A673 (cell line): ENCODE results near the gene CCDC85A.

Source experiments
- EZH2 ChIP-seq: fragments of 200-600 bp; sonication (generic); IDR thresholded peaks from 2 replicates; pipeline ENCODE4 v1.6.1; 2017; ENCODE audit warnings: borderline replicate concordance, low read depth, mild to moderate bottlenecking, mixed read lengths, antibody characterized with exemption, low read length; ENCODE audit not compliant: poor library complexity, severe bottlenecking
- TF ChIP-seq, protein P1 (sequence below): fragments of 300-800, 200-600 bp; sonication (generic); conservative IDR thresholded peaks from 2 replicates; pipeline ENCODE4 v1.5.1; 2017; ENCODE audit warnings: low read depth, mild to moderate bottlenecking, antibody characterized with exemption, low read length, moderate library complexity, mixed read lengths

DNA sequence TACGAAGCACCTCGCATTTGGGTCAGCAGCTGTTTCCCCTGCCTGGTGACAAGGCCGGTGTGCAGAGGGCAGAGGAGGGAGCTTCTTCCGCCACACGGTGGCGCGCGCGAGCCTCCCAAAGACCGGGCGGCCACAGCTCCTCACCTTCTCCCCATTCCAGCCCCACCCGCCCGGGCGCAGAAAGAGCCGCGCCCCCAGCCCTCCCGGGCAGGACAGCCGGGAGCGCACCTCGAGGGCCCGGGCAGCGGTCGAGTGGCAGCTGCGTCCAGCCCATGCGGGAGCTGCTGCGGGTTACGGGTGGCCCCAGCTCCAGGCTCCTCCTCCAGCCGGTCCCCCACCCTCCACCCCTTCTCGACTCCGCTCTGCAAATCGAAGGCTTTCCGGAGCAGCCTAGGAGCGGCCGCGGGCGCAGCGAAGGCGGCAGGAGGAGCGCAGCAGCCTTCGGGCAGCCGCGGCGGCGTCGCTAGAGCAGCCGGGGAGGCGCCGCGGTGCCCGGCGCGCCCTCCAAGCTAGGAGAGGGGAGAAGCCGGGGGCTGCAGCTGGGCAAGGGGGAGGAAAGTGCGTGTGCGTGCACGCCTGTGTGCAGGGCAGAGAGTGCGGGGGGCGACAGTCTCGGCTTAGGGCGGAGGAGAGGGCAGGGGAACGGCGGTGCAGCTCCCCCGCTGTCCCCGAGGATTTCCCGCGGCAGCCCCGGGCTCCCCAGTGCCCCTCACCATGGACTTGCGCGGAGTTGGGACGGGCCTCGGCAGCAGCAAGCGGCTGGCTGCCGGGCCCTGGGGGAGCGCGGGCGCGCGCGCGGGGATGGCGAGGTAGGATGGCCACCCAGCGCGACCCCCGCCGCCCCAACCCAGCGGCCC is at the start of gene CCDC85A:
- TF ChIP-seq, protein P1, sequence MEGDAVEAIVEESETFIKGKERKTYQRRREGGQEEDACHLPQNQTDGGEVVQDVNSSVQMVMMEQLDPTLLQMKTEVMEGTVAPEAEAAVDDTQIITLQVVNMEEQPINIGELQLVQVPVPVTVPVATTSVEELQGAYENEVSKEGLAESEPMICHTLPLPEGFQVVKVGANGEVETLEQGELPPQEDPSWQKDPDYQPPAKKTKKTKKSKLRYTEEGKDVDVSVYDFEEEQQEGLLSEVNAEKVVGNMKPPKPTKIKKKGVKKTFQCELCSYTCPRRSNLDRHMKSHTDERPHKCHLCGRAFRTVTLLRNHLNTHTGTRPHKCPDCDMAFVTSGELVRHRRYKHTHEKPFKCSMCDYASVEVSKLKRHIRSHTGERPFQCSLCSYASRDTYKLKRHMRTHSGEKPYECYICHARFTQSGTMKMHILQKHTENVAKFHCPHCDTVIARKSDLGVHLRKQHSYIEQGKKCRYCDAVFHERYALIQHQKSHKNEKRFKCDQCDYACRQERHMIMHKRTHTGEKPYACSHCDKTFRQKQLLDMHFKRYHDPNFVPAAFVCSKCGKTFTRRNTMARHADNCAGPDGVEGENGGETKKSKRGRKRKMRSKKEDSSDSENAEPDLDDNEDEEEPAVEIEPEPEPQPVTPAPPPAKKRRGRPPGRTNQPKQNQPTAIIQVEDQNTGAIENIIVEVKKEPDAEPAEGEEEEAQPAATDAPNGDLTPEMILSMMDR = peak; percentile 93
- TF ChIP-seq EZH2 = peak; percentile 46
